ENCODE measurements around the gene CALML3. TPM values are rescaled to one million over a fixed set of nuclear protein-coding genes. Genes with fewer than 3 reads are reported as not detected.

Gene CALML3
- total RNA-seq, 1 donor from 2014 or later: not detected

GRCh38 chr10:5560142-5560816 lies 35.5 kb downstream of the CALML3 start:
- H2AFZ ChIP-seq (ENCODE audit: low read depth, low read length): no peak overlapping the region
- H3K4me2 ChIP-seq (ENCODE audit: low read length): peak overlapping the region; percentile 85
- H3K27me3 ChIP-seq (ENCODE audit: insufficient read depth, low read length): no peaks in the 10 kb centered on the region
- Mint-ChIP-seq H3K27ac (ENCODE audit: unreplicated experiment) (peak overlapping the region; percentile 5), H3K27me3 (ENCODE audit: low read depth, unreplicated experiment) (peaks cover 5% of the 10 kb centered on the region), H3K4me1 (ENCODE audit: low read depth, unreplicated experiment) (peaks cover 50% of the 10 kb centered on the region), H3K4me3 (ENCODE audit: unreplicated experiment) (peak overlapping the region; percentile 34), H3K36me3 (ENCODE audit: low read depth, unreplicated experiment) (peaks cover 3% of the 10 kb centered on the region), H3K9me3 (ENCODE audit: unreplicated experiment) (no peaks in the 10 kb centered on the region)
- no peaks in the 10 kb centered on the region for H3K79me2 ChIP-seq (ENCODE audit: insufficient read depth, low read length)
- no peaks in the 10 kb centered on the region for H3K36me3 ChIP-seq (ENCODE audit: insufficient read depth, low read length)
- no peak for DNase-seq (ENCODE audit: low read depth)
- peak overlapping the region; percentile 63 for H3K9ac ChIP-seq (ENCODE audit: low read length)
- peak overlapping the region; percentile 62 for H3K27ac ChIP-seq (ENCODE audit: low read depth, low read length)
- H4K20me1 ChIP-seq (ENCODE audit: insufficient read depth, low read length): no peaks in the 10 kb centered on the region
- H3K9me3 ChIP-seq (ENCODE audit: insufficient read depth, low read depth, low read length): no peaks in the 10 kb centered on the region
- H3K4me3 ChIP-seq (ENCODE audit: insufficient read depth, low read depth, low read length): peak overlapping the region; percentile 32
- TF ChIP-seq EZH2 (IDR thresholded peaks at IDR 0.05; ENCODE audit: insufficient read depth, low read length) (no peak), CTCF (IDR thresholded peaks at IDR 0.05; ENCODE audit: insufficient read depth, low read depth, low read length) (no peak)
- H3K4me1 ChIP-seq (ENCODE audit: insufficient read depth, low read length): peaks cover 45% of the 10 kb centered on the region
- no peak for FAIRE-seq

GRCh38 chr10:5560817-5561703 lies 36.3 kb downstream of the CALML3 start:
- Histone ChIP-seq H3K79me2 (ENCODE audit: insufficient read depth, low read length) (no peaks in the 10 kb centered on the region), H2AFZ (ENCODE audit: low read depth, low read length) (no peak overlapping the region), H3K36me3 (ENCODE audit: insufficient read depth, low read length) (no peaks in the 10 kb centered on the region), H3K27me3 (ENCODE audit: insufficient read depth, low read length) (no peaks in the 10 kb centered on the region), H3K9me3 (ENCODE audit: insufficient read depth, low read depth, low read length) (no peaks in the 10 kb centered on the region), H3K27ac (ENCODE audit: low read depth, low read length) (no peak overlapping the region), H3K9ac (ENCODE audit: low read length) (no peak overlapping the region), H3K4me1 (ENCODE audit: insufficient read depth, low read length) (peaks cover 53% of the 10 kb centered on the region), H4K20me1 (ENCODE audit: insufficient read depth, low read length) (no peaks in the 10 kb centered on the region), H3K4me2 (ENCODE audit: low read length) (no peak overlapping the region), H3K4me3 (ENCODE audit: insufficient read depth, low read depth, low read length) (no peak overlapping the region)
- peaks cover 54% of the 10 kb centered on the region for H3K4me1 Mint-ChIP-seq (ENCODE audit: low read depth, unreplicated experiment)
- DNase-seq (ENCODE audit: low read depth): no peak
- peak overlapping the region; percentile 34 for H3K4me3 Mint-ChIP-seq (ENCODE audit: unreplicated experiment)
- H3K36me3 Mint-ChIP-seq (ENCODE audit: low read depth, unreplicated experiment): peaks cover 3% of the 10 kb centered on the region
- no peak for FAIRE-seq
- no peaks in the 10 kb centered on the region for H3K9me3 Mint-ChIP-seq (ENCODE audit: unreplicated experiment)
- peak overlapping the region; percentile 69 for H3K27ac Mint-ChIP-seq (ENCODE audit: unreplicated experiment)
- peaks cover 5% of the 10 kb centered on the region for H3K27me3 Mint-ChIP-seq (ENCODE audit: low read depth, unreplicated experiment)
- TF ChIP-seq EZH2 (IDR thresholded peaks at IDR 0.05; ENCODE audit: insufficient read depth, low read length) (no peak), CTCF (IDR thresholded peaks at IDR 0.05; ENCODE audit: insufficient read depth, low read depth, low read length) (no peak)
